SU-DHL-6 (cell line): ENCODE measurements around the gene ENO1.

Experiments used
- CTCF ChIP-seq: fragments of 200-600 bp; sonication (generic); IDR thresholded peaks from one replicate; pipeline ENCODE4 v1.5.1; 2017; ENCODE audit warnings: antibody characterized with exemption, mild to moderate bottlenecking, low read length, moderate library complexity; ENCODE audit not compliant: insufficient read depth, poor library complexity, severe bottlenecking
- EZH2phosphoT487 ChIP-seq: fragments of 200-600 bp; sonication (generic), shearing (Covaris generic); conservative IDR thresholded peaks from 2 replicates; pipeline ENCODE4 v1.6.1; 2018; ENCODE audit warnings: mild to moderate bottlenecking, antibody characterized with exemption, low read length, moderate library complexity, mixed read lengths

- TF ChIP-seq CTCF = no peak
- no peak for TF ChIP-seq EZH2phosphoT487
These were observed 13.7 kb downstream of the ENO1 start for GRCh38 chr1:8864713-8865344.
